Natural killer cell (primary cell): Measurements from ENCODE around the gene PRELP. TPM values are rescaled to one million over a fixed set of nuclear protein-coding genes. Genes with fewer than 3 reads are reported as not detected.
"Not testable (repeated sequence)": the region's sequence is repeated elsewhere in the genome, so short reads cannot be mapped to it uniquely, and the experiment has no call there.

ENCODE experiments used
- ATAC-seq, 3 donors: fragments of 150-1000 bp in 2 of 3; fragments of 200-7000 bp in 1 of 3; cut with Tn5 transposase; 1 replicate in 1 of 3; 2 replicates in 2 of 3; pipeline ENCODE4 v1.10.0; 2021; ENCODE audit warnings: mild to moderate bottlenecking in 2 of 3, moderate library complexity in 2 of 3
- DNase-seq, 2 donors: peaks; one replicate each; pipeline versions ENCODE4 v3.0.0 to v3.0.0-alpha.2; 2013 to 2021; ENCODE audit warnings: mixed read lengths in 1 of 2
- H3K27ac ChIP-seq: one replicate; pipeline ENCODE4 v1.5.1; 2013; ENCODE audit warnings: mild to moderate bottlenecking, low read length
- H3K27me3 ChIP-seq: one replicate; pipeline ENCODE4 v1.6.1; 2013; ENCODE audit warnings: low read length; ENCODE audit not compliant: control insufficient read depth, insufficient read depth
- H3K36me3 ChIP-seq: one replicate; pipeline ENCODE4 v1.6.1; 2013; ENCODE audit warnings: low read length; ENCODE audit not compliant: control insufficient read depth, insufficient read depth
- H3K4me1 ChIP-seq: one replicate; pipeline ENCODE4 v1.6.1; 2013; ENCODE audit warnings: low read length; ENCODE audit not compliant: control insufficient read depth, insufficient read depth
- H3K4me3 ChIP-seq: one replicate; pipeline ENCODE4 v1.5.1; 2013; ENCODE audit warnings: low read length
- H3K9me3 ChIP-seq: one replicate; pipeline ENCODE4 v1.6.1; 2013; ENCODE audit warnings: low read length; ENCODE audit not compliant: control insufficient read depth, insufficient read depth
- H3K27ac Mint-ChIP-seq, 2 donors: one replicate each; pipeline ENCODE4 v1.8.0; 2022; ENCODE audit warnings: mild to moderate bottlenecking in 2 of 2, mixed read lengths in 2 of 2, moderate library complexity in 1 of 2
- H3K27me3 Mint-ChIP-seq, 2 donors: one replicate each; pipeline ENCODE4 v1.8.0; 2022; ENCODE audit warnings: low read depth in 2 of 2, mixed read lengths in 2 of 2
- H3K36me3 Mint-ChIP-seq: one replicate; pipeline ENCODE4 v1.8.0; 2022; ENCODE audit warnings: mixed read lengths
- H3K4me1 Mint-ChIP-seq, 2 donors: one replicate each; pipeline ENCODE4 v1.8.0; 2022; ENCODE audit warnings: mixed read lengths in 2 of 2
- H3K4me3 Mint-ChIP-seq: one replicate; pipeline ENCODE4 v1.8.0; 2022; ENCODE audit warnings: mild to moderate bottlenecking, moderate library complexity, mixed read lengths
- H3K9me3 Mint-ChIP-seq, 2 donors: one replicate each; pipeline ENCODE4 v1.8.0; 2022; ENCODE audit warnings: mixed read lengths in 2 of 2
- WGBS: methylation state at CpG from one replicate; pipeline ENCODE4 v1.1.7; 2013; ENCODE audit warnings: missing lambda C conversion rate; ENCODE audit not compliant: insufficient coverage; 5-methylcytosine and 5-hydroxymethylcytosine counted together
- intact Hi-C: fragments of 100-400 bp; cut with micrococcal nuclease; formaldehyde crosslinking; loops from one replicate; pipeline ENCODE4 v1.14.2; 2022
- total RNA-seq, 4 donors: library from RNA; stranded (reverse); fragments of 120-200 nt in 1 of 4; gene quantifications; one replicate each; pipeline versions ENCODE4 v1.2.3 to v1.2.4, GENCODE V29; 2013 to 2022
- TF ChIP-seq, protein P1 (sequence below): fragments of 200-600 bp; IDR thresholded peaks from one replicate; pipeline ENCODE4 v1.8.0; 2022; ENCODE audit warnings: antibody characterized with exemption

The PRELP gene
- total RNA-seq, 3 donors from 2014 or later (not counting 1 experiment from before 2014, with no cell fraction given), result not detected

DNA sequence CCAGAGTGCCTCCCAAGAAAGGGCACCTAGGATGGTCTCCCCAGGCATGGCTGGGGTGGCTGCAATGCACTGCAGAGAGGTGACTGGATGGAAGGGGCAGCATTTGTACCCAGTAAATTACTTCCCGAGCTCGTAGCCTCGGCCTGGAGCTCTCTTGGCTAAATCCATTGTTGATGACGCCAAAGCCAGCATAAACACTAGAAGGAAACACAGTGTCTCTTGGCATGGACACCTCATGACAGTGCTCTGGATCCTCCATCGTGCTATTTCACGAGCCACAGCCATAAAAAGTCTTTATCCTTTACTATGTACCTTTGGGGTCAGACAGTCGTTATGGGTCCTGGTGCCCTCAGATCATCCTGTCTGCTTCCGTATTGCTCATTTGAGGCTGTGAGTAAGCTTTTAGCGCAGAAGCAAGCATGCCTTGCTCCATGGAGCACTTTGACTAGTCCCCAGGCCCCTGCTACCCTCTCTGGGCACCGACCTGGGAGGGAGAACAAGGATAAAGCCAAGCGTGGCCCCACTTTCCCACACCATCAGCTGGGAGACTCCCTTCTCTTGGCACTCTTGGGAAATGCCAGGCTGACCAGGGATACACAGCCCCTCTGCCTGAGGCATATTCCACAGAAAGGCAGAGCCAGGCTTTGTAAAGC, 10.3 kb upstream of the PRELP start:
- TF ChIP-seq, protein P1, sequence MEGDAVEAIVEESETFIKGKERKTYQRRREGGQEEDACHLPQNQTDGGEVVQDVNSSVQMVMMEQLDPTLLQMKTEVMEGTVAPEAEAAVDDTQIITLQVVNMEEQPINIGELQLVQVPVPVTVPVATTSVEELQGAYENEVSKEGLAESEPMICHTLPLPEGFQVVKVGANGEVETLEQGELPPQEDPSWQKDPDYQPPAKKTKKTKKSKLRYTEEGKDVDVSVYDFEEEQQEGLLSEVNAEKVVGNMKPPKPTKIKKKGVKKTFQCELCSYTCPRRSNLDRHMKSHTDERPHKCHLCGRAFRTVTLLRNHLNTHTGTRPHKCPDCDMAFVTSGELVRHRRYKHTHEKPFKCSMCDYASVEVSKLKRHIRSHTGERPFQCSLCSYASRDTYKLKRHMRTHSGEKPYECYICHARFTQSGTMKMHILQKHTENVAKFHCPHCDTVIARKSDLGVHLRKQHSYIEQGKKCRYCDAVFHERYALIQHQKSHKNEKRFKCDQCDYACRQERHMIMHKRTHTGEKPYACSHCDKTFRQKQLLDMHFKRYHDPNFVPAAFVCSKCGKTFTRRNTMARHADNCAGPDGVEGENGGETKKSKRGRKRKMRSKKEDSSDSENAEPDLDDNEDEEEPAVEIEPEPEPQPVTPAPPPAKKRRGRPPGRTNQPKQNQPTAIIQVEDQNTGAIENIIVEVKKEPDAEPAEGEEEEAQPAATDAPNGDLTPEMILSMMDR, result no peak
- no peaks in the 10 kb centered on the region for H3K36me3 Mint-ChIP-seq
- Histone ChIP-seq H3K9me3 (no peaks in the 10 kb centered on the region), H3K27me3 (no peaks in the 10 kb centered on the region), H3K4me1 (no peaks in the 10 kb centered on the region), H3K4me3 (no peak overlapping the region), H3K36me3 (no peaks in the 10 kb centered on the region), H3K27ac (no peak overlapping the region)
- H3K27ac Mint-ChIP-seq, result no peak overlapping the region
- DNase-seq (no peak), ATAC-seq (no peak)
- no peaks in the 10 kb centered on the region for H3K9me3 Mint-ChIP-seq
- H3K27me3 Mint-ChIP-seq, result peaks cover 25 to 49% of the 10 kb centered on the region in 2 donors
- H3K4me1 Mint-ChIP-seq, result no peaks in the 10 kb centered on the region
- H3K4me3 Mint-ChIP-seq, result no peak overlapping the region
- intact Hi-C loops, result no loop called here
- WGBS, result 92% methylated on average over 11 of the region's 11 CpGs

DNA sequence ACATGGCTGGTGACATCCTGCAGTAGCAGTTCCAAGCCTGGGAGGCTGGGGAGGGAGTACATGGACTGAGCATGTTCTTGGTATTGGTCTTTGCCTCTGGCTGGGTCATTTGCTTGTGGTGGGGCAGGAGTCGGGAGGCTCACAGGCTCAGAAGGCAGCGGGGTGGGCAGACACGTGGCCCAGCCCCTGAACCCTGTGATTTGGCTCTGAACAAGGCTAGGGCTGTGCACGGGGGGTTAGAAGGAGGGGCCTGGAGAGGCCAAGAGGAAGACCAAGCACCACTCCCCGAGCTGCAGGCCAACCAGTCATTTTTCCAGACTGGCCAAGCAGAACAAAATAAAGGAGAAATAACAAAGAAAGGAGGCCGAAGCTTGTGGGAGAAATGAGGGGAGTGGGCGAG, 9.7 kb upstream of the PRELP start:
- Mint-ChIP-seq H3K9me3 (no peaks in the 10 kb centered on the region), H3K4me3 (no peak overlapping the region), H3K27me3 (peaks cover 22 to 47% of the 10 kb centered on the region in 2 donors), H3K4me1 (no peaks in the 10 kb centered on the region), H3K36me3 (no peaks in the 10 kb centered on the region), H3K27ac (no peak overlapping the region)
- intact Hi-C loops, result no loop called here
- Histone ChIP-seq H3K9me3 (no peaks in the 10 kb centered on the region), H3K4me1 (no peaks in the 10 kb centered on the region), H3K4me3 (no peak overlapping the region), H3K27ac (no peak overlapping the region), H3K27me3 (no peaks in the 10 kb centered on the region), H3K36me3 (no peaks in the 10 kb centered on the region)
- WGBS, result 65% methylated on average over 7 of the region's 7 CpGs
- ATAC-seq (no peak), DNase-seq (no peak)
- TF ChIP-seq, protein P1, result no peak

DNA sequence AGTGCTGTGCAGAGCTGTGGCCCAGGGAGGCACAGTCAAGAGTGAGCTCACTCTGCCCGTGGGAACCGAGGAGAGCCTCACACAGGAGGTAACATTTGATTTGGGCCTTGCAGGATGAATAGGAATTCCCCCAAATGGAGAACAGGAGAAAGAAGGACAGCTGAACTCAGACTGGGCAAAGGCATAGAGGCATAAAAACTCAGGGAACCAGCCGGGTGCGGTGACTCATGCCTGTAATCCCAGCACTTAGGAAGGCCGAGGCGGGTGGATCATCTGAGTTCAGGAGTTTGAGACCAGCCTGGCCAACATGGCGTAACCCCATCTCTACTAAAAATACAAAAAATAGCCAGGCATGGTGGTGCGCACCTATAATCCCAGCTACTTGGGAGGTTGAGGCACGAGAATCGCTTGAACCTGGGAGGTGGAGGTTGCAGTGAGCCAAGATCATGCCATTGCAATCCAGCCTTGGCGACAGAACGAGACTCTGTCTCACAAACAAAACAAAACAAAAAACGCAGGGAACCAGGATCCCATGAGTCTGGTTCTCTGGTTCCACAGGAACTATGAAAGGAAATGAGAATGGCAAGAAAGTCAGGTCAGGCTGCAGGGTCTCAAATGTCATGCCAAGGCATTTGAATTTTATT, 8.6 kb upstream of the PRELP start:
- H3K36me3 Mint-ChIP-seq, H3K9me3 ChIP-seq, H3K9me3 Mint-ChIP-seq, H3K4me3 Mint-ChIP-seq, H3K4me1 Mint-ChIP-seq, H3K27me3 ChIP-seq, H3K4me1 ChIP-seq, H3K27ac ChIP-seq, intact Hi-C loops, DNase-seq, ATAC-seq, H3K27ac Mint-ChIP-seq, H3K36me3 ChIP-seq, H3K4me3 ChIP-seq: not testable (repeated sequence)
- peaks cover 16 to 39% of the 10 kb centered on the region in 2 donors for H3K27me3 Mint-ChIP-seq
- 89% methylated on average over 12 of the region's 13 CpGs for WGBS

DNA sequence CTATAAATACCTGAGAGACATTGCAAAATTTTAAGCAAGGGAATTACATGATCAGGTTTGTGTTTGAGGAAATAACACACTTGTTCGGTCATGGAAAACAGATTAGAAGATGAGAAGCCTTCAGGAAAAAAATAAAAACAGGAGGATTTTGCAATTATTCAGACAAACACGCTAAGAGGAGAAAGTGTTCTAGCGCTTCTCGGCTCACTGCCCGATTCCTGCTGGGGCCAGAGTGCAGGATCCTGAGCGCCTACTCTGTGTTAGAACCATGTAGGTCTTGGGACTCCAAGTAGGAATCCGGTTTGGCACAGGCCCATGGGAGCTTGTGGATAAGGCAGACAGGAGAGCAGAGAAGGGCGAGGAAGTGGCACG, 8.1 kb upstream of the PRELP start:
- H3K27ac ChIP-seq, result no peak overlapping the region
- no peak overlapping the region for H3K27ac Mint-ChIP-seq
- H3K9me3 Mint-ChIP-seq, result no peaks in the 10 kb centered on the region
- ATAC-seq, result no peak
- no peaks in the 10 kb centered on the region for H3K36me3 Mint-ChIP-seq
- H3K27me3 ChIP-seq, result no peaks in the 10 kb centered on the region
- no peak overlapping the region for H3K4me3 ChIP-seq
- no peaks in the 10 kb centered on the region for H3K9me3 ChIP-seq
- H3K36me3 ChIP-seq, result no peaks in the 10 kb centered on the region
- no peaks in the 10 kb centered on the region for H3K4me1 Mint-ChIP-seq
- DNase-seq, result no peak
- H3K27me3 Mint-ChIP-seq, result peaks cover 20 to 38% of the 10 kb centered on the region in 2 donors
- H3K4me1 ChIP-seq, result no peaks in the 10 kb centered on the region
- WGBS, result 94% methylated on average over 9 of the region's 9 CpGs
- no peak overlapping the region for H3K4me3 Mint-ChIP-seq
- TF ChIP-seq, protein P1, result no peak
- intact Hi-C loops, result no loop called here
